Measurements from ENCODE around the gene PLLP. TPM values are rescaled to one million over a fixed set of nuclear protein-coding genes. Genes with fewer than 3 reads are reported as not detected.

Gene PLLP
- total RNA-seq, 2 donors from 2014 or later = 5.9 to 9.1 TPM

GRCh38 chr16:57263541-57264351 is 20.7 kb downstream of the PLLP start:
- TF ChIP-seq CTCF (conservative IDR thresholded peaks at IDR 0.05) = no peak
- no peaks in the 10 kb centered on the region for H3K36me3 ChIP-seq (ENCODE audit: control insufficient read depth, insufficient read depth, low read length)
- H3K4me3 ChIP-seq (ENCODE audit: low read length) = no peak overlapping the region
- no peak overlapping the region for H3K27ac Mint-ChIP-seq
- no peak overlapping the region for H3K4me3 Mint-ChIP-seq
- H3K36me3 Mint-ChIP-seq (ENCODE audit: low read depth) = no peaks in the 10 kb centered on the region
- H3K9me3 Mint-ChIP-seq = no peaks in the 10 kb centered on the region
- H3K9ac ChIP-seq (ENCODE audit: extremely low read depth, low read length, poor library complexity, severe bottlenecking) = no peak overlapping the region
- peak; percentile 38 for DNase-seq
- peaks cover 14% of the 10 kb centered on the region for H3K4me1 Mint-ChIP-seq
- peaks cover 13% of the 10 kb centered on the region for H3K4me1 ChIP-seq (ENCODE audit: control insufficient read depth, insufficient read depth, low read length)
- H3K9me3 ChIP-seq (ENCODE audit: control insufficient read depth, low read length) = no peaks in the 10 kb centered on the region
- WGBS, 2 experiments (ENCODE audit: insufficient coverage in 1 of 2, insufficient read length in 1 of 2) = 90 to 91% methylated on average over 10 to 18 of the region's 18 CpGs
- no peak overlapping the region for H3K27ac ChIP-seq (ENCODE audit: low read depth, low read length)
- H3K27me3 Mint-ChIP-seq (ENCODE audit: insufficient read depth) = no peaks in the 10 kb centered on the region
- no peaks in the 10 kb centered on the region for H3K27me3 ChIP-seq (ENCODE audit: control insufficient read depth, insufficient read depth, low read length, poor library complexity, severe bottlenecking)

- no peaks in the 10 kb centered on the region for H3K36me3 ChIP-seq (ENCODE audit: control insufficient read depth, insufficient read depth, low read length)
- H3K4me1 Mint-ChIP-seq = peaks cover 15% of the 10 kb centered on the region
- H3K4me3 ChIP-seq (ENCODE audit: low read length) = no peak overlapping the region
- no peak overlapping the region for H3K4me3 Mint-ChIP-seq
- no peaks in the 10 kb centered on the region for H3K9me3 ChIP-seq (ENCODE audit: control insufficient read depth, low read length)
- H3K9me3 Mint-ChIP-seq = no peaks in the 10 kb centered on the region
- no peak for DNase-seq
- no peaks in the 10 kb centered on the region for H3K27me3 ChIP-seq (ENCODE audit: control insufficient read depth, insufficient read depth, low read length, poor library complexity, severe bottlenecking)
- peaks cover 9% of the 10 kb centered on the region for H3K4me1 ChIP-seq (ENCODE audit: control insufficient read depth, insufficient read depth, low read length)
- TF ChIP-seq CTCF (conservative IDR thresholded peaks at IDR 0.05) = no peak
- no peak overlapping the region for H3K27ac ChIP-seq (ENCODE audit: low read depth, low read length)
- 89 to 91% methylated on average over 14 to 17 of the region's 17 CpGs for WGBS, 2 experiments (ENCODE audit: insufficient coverage in 1 of 2, insufficient read length in 1 of 2)
- H3K27ac Mint-ChIP-seq = peak overlapping the region; percentile 85
- no peaks in the 10 kb centered on the region for H3K27me3 Mint-ChIP-seq (ENCODE audit: insufficient read depth)
- no peak overlapping the region for H3K9ac ChIP-seq (ENCODE audit: extremely low read depth, low read length, poor library complexity, severe bottlenecking)
- peaks cover 2% of the 10 kb centered on the region for H3K36me3 Mint-ChIP-seq (ENCODE audit: low read depth)
These were observed 21.5 kb downstream of the PLLP start for GRCh38 chr16:57262841-57263540.

GRCh38 chr16:57261806-57262205 is 22.7 kb downstream of the PLLP start:
- H3K4me1 Mint-ChIP-seq = peaks cover 24% of the 10 kb centered on the region
- H3K4me3 ChIP-seq (ENCODE audit: low read length) = no peak overlapping the region
- H3K36me3 ChIP-seq (ENCODE audit: control insufficient read depth, insufficient read depth, low read length) = no peaks in the 10 kb centered on the region
- H3K4me3 Mint-ChIP-seq = no peak overlapping the region
- H3K36me3 Mint-ChIP-seq (ENCODE audit: low read depth) = peaks cover 2% of the 10 kb centered on the region
- H3K27me3 ChIP-seq (ENCODE audit: control insufficient read depth, insufficient read depth, low read length, poor library complexity, severe bottlenecking) = no peaks in the 10 kb centered on the region
- H3K27ac ChIP-seq (ENCODE audit: low read depth, low read length) = no peak overlapping the region
- H3K27me3 Mint-ChIP-seq (ENCODE audit: insufficient read depth) = no peaks in the 10 kb centered on the region
- H3K27ac Mint-ChIP-seq = no peak overlapping the region
- no peak for DNase-seq
- H3K9me3 ChIP-seq (ENCODE audit: control insufficient read depth, low read length) = no peaks in the 10 kb centered on the region
- peaks cover 15% of the 10 kb centered on the region for H3K4me1 ChIP-seq (ENCODE audit: control insufficient read depth, insufficient read depth, low read length)
- no peak for TF ChIP-seq CTCF (conservative IDR thresholded peaks at IDR 0.05)
- 96 to 98% methylated on average over 8 to 9 of the region's 9 CpGs for WGBS, 2 experiments (ENCODE audit: insufficient coverage in 1 of 2, insufficient read length in 1 of 2)
- no peak overlapping the region for H3K9ac ChIP-seq (ENCODE audit: extremely low read depth, low read length, poor library complexity, severe bottlenecking)
- no peaks in the 10 kb centered on the region for H3K9me3 Mint-ChIP-seq
